IMR-90 (cell line): Measurements from ENCODE around the gene M6PR.

ENCODE experiments used
- CEBPB ChIP-seq: IDR thresholded peaks from 2 replicates; pipeline ENCODE4 v1.6.1; 2012; ENCODE audit warnings: low read depth, low read length, improper control_type of control experiment
- MAFK ChIP-seq: IDR thresholded peaks from 2 replicates; pipeline ENCODE4 v1.6.1; 2012; ENCODE audit warnings: low read depth, low read length, improper control_type of control experiment
- NFE2L2 ChIP-seq: fragments of 150-350 bp; IDR thresholded peaks from 2 replicates; pipeline ENCODE4 v1.6.1; 2016; ENCODE audit warnings: low read depth, mild to moderate bottlenecking, low read length
- POLR2A ChIP-seq: IDR thresholded peaks from 2 replicates; pipeline ENCODE4 v1.6.1; 2012; ENCODE audit warnings: mild to moderate bottlenecking, low read depth, low read length
- RAD21 ChIP-seq: IDR thresholded peaks from 2 replicates; pipeline ENCODE4 v1.6.1; 2012; ENCODE audit warnings: low read length, improper control_type of control experiment
- RCOR1 ChIP-seq: IDR thresholded peaks from 2 replicates; pipeline ENCODE4 v1.6.1; 2012; ENCODE audit warnings: mild to moderate bottlenecking, low read length, improper control_type of control experiment; ENCODE audit not compliant: insufficient replicate concordance
- SMC3 ChIP-seq: fragments of 150-350 bp; IDR thresholded peaks from 2 replicates; pipeline ENCODE4 v1.6.1; 2016; ENCODE audit warnings: low read depth, mild to moderate bottlenecking, antibody characterized with exemption, low read length, moderate library complexity
- TF ChIP-seq, protein P1 (sequence below): conservative IDR thresholded peaks from 2 replicates; pipeline ENCODE4 v1.5.1; 2012; ENCODE audit warnings: mild to moderate bottlenecking, low read depth, low read length, improper control_type of control experiment
- TF ChIP-seq, protein P2 (sequence below): fragments of 150-350 bp; IDR thresholded peaks from 2 replicates; pipeline ENCODE4 v1.6.1; 2017; ENCODE audit warnings: mild to moderate bottlenecking, antibody characterized with exemption, low read length, low read depth

DNA sequence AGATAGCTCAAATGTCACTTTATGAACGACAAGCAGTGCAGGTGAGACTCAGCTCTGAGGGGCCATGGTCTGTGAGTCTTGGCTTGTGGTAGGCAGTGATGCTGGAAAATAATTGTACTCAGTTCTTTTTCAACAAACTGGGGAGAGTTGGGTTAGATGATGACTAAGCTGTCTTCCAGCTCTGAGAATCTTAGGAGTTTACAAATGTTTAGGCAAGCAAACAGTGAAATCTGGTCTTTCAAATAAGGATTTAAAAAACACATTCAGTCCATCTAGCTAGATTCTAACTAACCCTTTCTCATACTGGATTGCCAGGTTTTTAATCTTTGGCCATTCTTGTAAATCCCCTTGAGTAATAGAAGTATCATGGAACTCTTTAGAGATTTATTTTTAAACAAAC lies 31.7 kb downstream of the M6PR start:
- TF ChIP-seq, protein P1, sequence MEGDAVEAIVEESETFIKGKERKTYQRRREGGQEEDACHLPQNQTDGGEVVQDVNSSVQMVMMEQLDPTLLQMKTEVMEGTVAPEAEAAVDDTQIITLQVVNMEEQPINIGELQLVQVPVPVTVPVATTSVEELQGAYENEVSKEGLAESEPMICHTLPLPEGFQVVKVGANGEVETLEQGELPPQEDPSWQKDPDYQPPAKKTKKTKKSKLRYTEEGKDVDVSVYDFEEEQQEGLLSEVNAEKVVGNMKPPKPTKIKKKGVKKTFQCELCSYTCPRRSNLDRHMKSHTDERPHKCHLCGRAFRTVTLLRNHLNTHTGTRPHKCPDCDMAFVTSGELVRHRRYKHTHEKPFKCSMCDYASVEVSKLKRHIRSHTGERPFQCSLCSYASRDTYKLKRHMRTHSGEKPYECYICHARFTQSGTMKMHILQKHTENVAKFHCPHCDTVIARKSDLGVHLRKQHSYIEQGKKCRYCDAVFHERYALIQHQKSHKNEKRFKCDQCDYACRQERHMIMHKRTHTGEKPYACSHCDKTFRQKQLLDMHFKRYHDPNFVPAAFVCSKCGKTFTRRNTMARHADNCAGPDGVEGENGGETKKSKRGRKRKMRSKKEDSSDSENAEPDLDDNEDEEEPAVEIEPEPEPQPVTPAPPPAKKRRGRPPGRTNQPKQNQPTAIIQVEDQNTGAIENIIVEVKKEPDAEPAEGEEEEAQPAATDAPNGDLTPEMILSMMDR: no peak
- no peak for TF ChIP-seq RAD21
- no peak for TF ChIP-seq POLR2A
- TF ChIP-seq, protein P2, sequence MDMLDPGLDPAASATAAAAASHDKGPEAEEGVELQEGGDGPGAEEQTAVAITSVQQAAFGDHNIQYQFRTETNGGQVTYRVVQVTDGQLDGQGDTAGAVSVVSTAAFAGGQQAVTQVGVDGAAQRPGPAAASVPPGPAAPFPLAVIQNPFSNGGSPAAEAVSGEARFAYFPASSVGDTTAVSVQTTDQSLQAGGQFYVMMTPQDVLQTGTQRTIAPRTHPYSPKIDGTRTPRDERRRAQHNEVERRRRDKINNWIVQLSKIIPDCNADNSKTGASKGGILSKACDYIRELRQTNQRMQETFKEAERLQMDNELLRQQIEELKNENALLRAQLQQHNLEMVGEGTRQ: no peak
- TF ChIP-seq CEBPB: no peak
- no peak for TF ChIP-seq SMC3
- TF ChIP-seq MAFK: 0 out of 2 replicates have a peak, but pooled peaks have one; percentile 28
- TF ChIP-seq NFE2L2: no peak
- no peak for TF ChIP-seq RCOR1
